DMS153 (cell line): ENCODE results near the gene TBC1D2.

Source experiments
- DNase-seq: peaks from one replicate; lab custom pipeline; 2025; lab: John Stamatoyannopoulos, UW

Gene TBC1D2

DNA sequence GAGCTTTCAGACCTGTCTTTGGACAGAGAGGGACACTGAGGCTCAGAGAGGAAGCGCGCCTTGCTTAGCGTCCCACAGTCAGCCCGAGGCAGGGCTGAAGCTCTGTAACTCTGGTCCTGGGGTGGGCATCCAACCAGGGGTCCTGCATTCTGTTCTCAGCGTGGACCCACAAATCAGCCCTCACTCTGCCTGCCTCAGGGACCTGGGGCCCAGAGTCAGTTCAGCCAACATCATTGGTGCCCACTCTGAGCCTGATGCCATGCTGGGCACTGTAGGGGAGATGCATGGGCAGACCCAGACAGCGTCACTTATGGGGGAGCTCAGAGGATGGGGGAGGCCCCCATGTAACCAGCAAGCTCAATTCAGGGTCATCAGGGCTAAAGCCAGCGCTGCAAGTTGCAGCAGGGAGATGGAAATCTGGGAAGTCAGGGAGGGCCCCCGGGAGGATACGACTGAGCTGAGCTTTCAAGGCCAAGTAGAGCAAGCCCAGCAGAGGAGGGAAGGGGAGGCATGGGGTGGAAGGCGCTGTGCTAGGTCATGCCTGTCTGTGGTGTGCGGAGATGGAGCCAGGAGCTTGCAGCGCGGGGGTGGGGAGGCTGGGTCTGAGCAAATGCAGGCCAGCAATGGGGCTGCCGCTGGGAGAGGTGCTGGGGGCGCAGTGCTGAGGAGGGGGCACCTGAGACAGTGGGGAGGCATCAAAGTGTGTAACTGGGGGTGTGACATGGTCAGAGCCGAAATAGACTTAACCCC, 84.1 kb downstream of the TBC1D2 start:
- DNase-seq = no peak

DNA sequence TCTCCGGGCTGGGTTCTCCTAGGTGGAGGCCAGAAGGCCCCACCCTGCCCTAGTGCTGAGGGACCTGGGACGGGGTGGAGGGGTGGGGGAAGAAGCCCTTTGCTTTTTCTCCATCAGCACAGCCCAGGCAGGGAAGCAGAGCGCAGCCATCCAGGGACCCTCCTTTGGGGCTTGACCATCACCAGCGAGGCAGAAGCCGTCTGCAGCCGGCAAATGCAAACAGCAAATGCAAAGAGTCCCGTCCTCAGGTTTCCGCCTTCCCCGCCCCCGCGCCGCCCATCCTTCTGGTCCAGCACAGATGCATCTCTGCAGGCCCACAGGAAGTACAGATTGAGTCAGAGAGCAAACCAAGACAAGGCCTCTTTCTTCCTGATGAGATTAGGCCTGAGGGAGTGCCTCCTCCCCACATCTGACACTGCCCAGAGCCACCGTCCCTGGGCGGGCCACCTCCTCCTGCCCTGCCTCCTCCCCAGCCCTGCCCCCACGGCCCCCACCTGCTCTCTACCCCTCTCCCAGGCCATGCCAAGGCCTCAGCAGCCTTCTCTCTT, 86.4 kb downstream of the TBC1D2 start:
- DNase-seq = no peak

DNA sequence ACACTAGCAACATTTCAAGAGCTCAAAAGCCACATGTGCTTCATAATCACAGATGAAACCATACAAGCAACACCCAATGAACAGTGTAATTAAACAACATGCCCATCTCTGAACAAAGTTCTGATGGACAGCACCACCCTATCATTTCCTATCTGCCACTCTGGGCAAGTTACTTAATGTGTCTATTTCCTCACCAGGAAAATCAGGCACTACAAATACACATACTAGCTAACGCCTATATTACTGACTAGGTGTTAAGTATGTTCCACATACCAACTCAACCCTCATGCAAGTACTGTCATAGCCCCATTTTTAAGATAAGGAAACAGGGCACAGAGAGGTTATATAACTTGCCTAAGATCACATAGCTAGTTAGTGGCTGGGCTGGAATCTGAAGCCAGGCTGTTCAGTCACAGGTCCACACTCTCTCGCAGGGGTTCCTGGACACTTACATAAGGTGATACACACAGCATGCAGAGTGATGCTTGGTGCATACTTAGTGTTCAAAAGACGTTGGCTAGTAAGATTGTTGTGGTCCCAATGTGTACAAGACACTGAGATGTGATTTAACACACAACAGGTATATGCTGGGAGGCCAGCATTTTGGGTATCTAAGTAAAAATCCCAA, 87.2 kb downstream of the TBC1D2 start:
- no peak for DNase-seq

GRCh38 chr9:98164912-98165311, 90.5 kb downstream of the TBC1D2 start:
- no peak for DNase-seq

DNA sequence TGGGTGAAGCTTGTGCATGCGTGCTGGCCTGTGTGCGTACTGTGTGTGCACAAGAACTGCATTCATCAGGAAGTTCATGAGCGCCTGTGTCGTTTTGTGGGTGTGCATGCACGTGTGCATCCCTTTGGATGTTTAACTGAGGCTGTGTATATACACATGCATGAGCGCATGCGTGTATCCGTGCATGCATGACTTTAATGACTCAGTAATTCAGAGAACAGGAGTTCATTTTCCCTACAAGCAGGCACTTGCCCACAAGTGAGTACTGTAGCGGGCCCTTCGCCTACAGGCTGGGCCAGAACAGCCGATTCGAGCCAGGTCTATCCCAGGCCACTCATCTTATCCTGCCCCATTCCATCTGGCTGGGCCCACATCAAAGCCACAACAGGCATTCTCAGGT, 92.8 kb downstream of the TBC1D2 start:
- no peak for DNase-seq

DNA sequence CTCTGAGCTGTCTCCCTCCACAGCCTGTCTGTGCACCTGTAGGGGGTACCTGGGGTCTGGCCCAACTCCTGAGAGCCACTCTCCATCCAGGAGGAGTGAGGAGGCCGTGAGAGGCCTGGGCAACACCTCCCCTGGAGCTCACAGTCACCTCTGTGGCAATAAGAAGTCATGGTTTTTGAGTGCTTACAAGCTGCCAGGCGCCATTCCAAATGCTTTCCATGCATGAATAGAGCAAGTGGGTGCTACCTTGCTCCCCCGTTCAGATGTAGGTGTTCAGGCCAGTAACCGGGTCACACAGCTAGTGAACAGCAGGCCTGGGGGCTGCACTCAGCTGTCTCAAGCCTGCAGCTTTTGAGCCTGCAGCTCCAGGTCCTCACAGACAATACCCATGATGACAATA, 93.6 kb downstream of the TBC1D2 start:
- no peak for DNase-seq

GRCh38 chr9:98159790-98160189, 95.7 kb downstream of the TBC1D2 start:
- DNase-seq = no peak

GRCh38 chr9:98159301-98159700, 96.1 kb downstream of the TBC1D2 start:
- DNase-seq = no peak

- peak; percentile 78 for DNase-seq
Measured at GRCh38 chr9:98158071-98158831, 97.2 kb downstream of the TBC1D2 start.

DNA sequence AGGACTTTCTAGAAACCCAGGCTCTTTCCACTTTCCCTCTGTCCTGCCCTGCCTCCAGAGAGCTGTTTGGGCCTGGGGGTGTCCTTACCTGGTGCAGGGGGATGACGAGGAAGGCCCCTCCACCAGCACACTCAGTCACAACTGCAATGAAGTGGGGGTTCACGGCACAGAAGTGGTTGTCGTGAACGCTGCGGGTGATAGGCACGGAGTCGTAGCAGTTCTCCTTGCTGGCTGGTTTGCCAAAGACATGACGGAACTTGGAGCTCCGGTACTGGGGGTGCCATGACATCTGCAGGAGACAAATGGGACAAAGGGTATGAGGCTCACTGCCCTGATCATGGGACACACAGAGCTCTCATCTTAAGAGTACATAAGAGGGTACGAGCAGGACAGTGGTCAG, 98.1 kb downstream of the TBC1D2 start:
- DNase-seq = no peak

DNA sequence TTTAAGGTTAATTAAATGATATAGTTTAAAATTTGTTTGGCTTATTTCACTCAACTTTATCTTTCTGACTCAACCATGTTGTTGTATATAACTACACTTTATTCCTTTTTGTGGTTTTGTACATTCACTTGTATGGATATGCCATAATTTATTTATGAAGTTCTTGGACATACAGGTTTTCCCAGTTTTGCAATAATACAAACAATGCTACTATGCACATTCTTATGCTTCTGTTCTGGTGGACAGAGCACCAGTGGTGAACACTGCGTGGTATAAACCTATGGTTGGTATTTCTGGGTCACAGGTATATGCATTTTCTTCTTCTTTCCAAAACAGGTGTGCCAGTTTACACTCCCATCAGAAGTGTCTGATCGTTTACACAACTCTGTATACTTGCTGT, 100.8 kb downstream of the TBC1D2 start:
- no peak for DNase-seq

DNA sequence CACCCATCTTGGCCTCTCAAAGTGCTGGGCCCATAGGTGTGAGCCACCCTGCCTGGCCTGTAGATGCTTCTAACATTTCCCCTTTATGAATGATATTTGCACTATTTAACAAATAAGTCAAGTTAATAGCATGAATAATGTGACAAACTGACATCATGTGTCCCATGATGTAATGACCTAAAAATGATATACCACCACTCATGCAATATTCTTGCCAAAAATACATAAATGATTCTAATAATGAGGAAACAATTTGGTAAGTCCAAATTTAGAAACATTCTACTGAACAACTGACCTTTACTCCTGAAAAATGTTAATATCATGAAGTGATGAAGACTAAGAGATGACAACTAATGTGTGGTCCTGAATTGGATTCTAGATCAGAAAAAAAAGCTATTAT, 102.9 kb downstream of the TBC1D2 start:
- DNase-seq = no peak

- no peak for DNase-seq
Measured at GRCh38 chr9:98150721-98151120, 104.7 kb downstream of the TBC1D2 start.

GRCh38 chr9:98150164-98150563, 105.3 kb downstream of the TBC1D2 start:
- no peak for DNase-seq

DNA sequence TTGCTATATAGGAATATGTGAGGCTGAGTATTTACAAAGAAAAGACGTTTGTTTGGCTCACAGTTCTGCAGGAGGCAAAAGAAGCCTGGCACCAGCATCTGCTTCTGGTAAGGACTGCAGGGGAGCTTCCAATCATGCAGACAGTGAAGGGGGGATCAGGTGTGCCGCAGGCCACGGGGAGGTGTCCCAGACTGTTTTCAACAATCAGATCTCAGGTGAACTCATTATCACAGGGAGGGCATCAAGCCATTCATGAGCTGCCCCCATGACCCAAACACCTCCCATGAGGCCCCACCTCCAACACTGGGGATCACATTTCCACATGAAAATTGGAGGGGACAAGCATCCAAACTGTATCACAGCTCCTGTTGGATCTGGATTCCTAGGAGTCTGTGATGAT, 106.0 kb downstream of the TBC1D2 start:
- DNase-seq = no peak
